Left lung (tissue), 10 donors: Measurements from ENCODE around the gene GAB3. TPM values are rescaled to one million over a fixed set of nuclear protein-coding genes. Genes with fewer than 3 reads are reported as not detected.
"Not testable (repeated sequence)": the region's sequence is repeated elsewhere in the genome, so short reads cannot be mapped to it uniquely, and the experiment has no call there.

Experiments used
- ATAC-seq: fragments of 200-7000 bp; cut with Tn5 transposase; one replicate; pipeline ENCODE4 v1.9.1; 2020; ENCODE audit warnings: moderate library complexity
- DNase-seq, 4 donors: peaks; one replicate each; pipeline ENCODE4 v3.0.0-alpha.2; 2013 to 2020
- H3K27ac ChIP-seq, 2 donors: fragments of 200-600 bp; sonication (generic) in 1 of 2; one replicate each; pipeline versions ENCODE4 v1.5.0 to v1.8.0; 2020 to 2021
- H3K27me3 ChIP-seq, 2 donors: fragments of 200-600 bp; sonication (generic) in 1 of 2; one replicate each; pipeline versions ENCODE4 v1.5.0 to v1.8.0; 2020 to 2021
- H3K36me3 ChIP-seq, 2 donors: fragments of 200-600 bp; sonication (generic) in 1 of 2; one replicate each; pipeline versions ENCODE4 v1.5.0 to v1.8.0; 2020 to 2021
- H3K4me1 ChIP-seq, 2 donors: fragments of 200-600 bp; one replicate each; pipeline ENCODE4 v1.8.0; 2021
- H3K4me3 ChIP-seq, 2 donors: fragments of 200-600 bp; sonication (generic) in 1 of 2; one replicate each; pipeline versions ENCODE4 v1.5.0 to v1.8.0; 2020 to 2021; ENCODE audit warnings: mild to moderate bottlenecking in 1 of 2
- H3K9me3 ChIP-seq, 2 donors: fragments of 200-600 bp; sonication (generic) in 1 of 2; one replicate each; pipeline versions ENCODE4 v1.5.0 to v1.8.0; 2020 to 2021
- CTCF ChIP-seq, 2 donors: fragments of 200-600 bp; sonication (generic) in 1 of 2; IDR thresholded peaks; one replicate each; pipeline versions ENCODE4 v1.5.0 to v1.8.0; 2021; ENCODE audit warnings: antibody characterized with exemption in 2 of 2
- intact Hi-C, 2 donors: fragments of 100-400 bp; cut with DNase I; formaldehyde crosslinking; loops; one replicate each; pipeline versions ENCODE4 v1.11.2 to v1.14.2; 2022
- polyA plus RNA-seq, 6 donors: library from polyadenylated mRNA; unstranded; fragments of 120-200 nt; gene quantifications; one replicate each; pipeline ENCODE4 v1.2.1, GENCODE V29; 2013; ENCODE audit not compliant: insufficient read length in 6 of 6
- total RNA-seq, 2 donors: library from RNA; stranded (reverse); fragmentation: NEBNext Ultra II Directional; extraction: Animal tissue kit (Norgen Biotek cat#: 25700); gene quantifications; one replicate each; pipeline ENCODE4 v1.2.1, GENCODE V29; 2021
- donor health status: DM: no; HTN: yes; CAD: no.
- donor health status: DM: no; HTN: no; CAD: no.

GAB3 gene
- total and polyA plus RNA-seq, 8 donors = 6.6 to 15.0 (median 7.8) TPM

DNA sequence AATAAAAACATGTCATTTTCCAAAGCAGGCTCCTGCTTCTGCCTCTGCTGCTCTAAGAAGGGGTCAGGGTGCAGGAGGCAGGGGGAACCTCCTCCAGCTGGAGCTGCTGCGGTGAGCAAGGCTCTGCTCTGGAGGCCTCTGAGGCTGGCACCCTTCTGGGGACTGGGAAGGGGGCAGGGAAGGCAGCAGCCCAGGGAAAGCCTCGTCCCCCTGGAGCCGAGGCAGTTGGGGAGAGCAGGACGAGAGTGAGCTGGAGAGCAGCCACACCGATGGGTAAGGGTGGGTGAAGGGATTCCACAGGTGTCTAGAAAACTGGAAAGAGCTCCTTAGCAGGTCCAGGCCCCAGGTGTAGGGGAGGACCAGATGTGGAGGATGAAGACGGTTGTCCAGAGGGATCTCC, 95.5 kb downstream of the GAB3 start:
- Histone ChIP-seq H3K27me3 (no peaks in the 10 kb centered on the region), H3K4me3 (no peak overlapping the region), H3K9me3 (no peaks in the 10 kb centered on the region), H3K27ac (no peak overlapping the region), H3K36me3 (no peaks in the 10 kb centered on the region), H3K4me1 (no peaks in the 10 kb centered on the region)
- DNase-seq (no peak), ATAC-seq (no peak)
- TF ChIP-seq CTCF (IDR thresholded peaks at IDR 0.05) = no peak
- intact Hi-C loops = no loop called here

DNA sequence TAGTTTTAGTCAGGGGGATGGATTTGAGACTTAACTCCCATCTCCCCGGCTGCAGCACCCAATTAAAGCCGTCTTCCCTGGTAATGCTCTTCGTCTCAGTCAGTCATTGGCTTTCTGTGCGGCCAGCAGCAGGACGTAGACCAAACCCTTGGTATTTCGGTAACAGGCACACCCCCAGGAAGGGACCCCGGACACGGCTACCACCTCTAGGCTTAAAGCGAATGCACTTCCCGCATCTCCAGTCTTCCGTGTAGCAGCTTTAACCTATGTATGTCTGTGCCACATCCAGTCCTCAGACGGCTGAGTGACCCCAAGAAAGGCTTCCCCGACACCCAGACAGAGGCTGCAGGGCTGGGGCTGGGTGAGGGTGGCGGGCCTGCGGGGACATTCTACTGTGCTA, 96.0 kb downstream of the GAB3 start:
- Histone ChIP-seq H3K4me1 (no peaks in the 10 kb centered on the region), H3K4me3 (no peak overlapping the region), H3K9me3 (no peaks in the 10 kb centered on the region), H3K27me3 (no peaks in the 10 kb centered on the region), H3K27ac (no peak overlapping the region), H3K36me3 (no peaks in the 10 kb centered on the region)
- ATAC-seq (no peak), DNase-seq (no peak)
- no peak for TF ChIP-seq CTCF (IDR thresholded peaks at IDR 0.05)
- intact Hi-C loops = no loop called here

DNA sequence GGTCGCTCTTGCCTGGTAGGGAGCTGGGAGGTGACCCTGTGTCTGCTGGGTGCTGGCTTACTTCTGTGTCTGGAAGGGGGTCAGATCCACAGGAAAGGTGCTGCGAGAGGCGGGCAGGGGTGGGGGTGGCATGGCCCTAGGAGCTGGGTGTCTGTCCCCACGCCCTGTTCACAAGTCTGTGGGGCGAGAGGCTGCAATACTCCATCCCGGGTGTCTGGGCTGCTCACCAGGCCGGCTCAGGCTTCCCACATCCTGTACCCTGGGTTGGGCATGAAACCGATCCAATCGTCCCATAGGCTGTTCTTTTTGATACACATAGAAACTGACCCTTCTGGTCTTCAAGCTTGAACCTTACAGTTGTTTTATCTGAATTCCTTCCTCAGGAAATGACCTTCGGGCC, 96.5 kb downstream of the GAB3 start:
- H3K9me3 ChIP-seq = no peaks in the 10 kb centered on the region
- no peak overlapping the region for H3K27ac ChIP-seq
- DNase-seq (no peak), ATAC-seq (no peak)
- intact Hi-C loops = no loop called here
- TF ChIP-seq CTCF (IDR thresholded peaks at IDR 0.05) = no peak
- no peak overlapping the region for H3K4me3 ChIP-seq
- H3K36me3 ChIP-seq = no peaks in the 10 kb centered on the region
- H3K4me1 ChIP-seq = no peaks in the 10 kb centered on the region
- H3K27me3 ChIP-seq = no peaks in the 10 kb centered on the region

- DNase-seq, H3K36me3 ChIP-seq, H3K4me1 ChIP-seq, H3K4me3 ChIP-seq, ATAC-seq, H3K27ac ChIP-seq, H3K9me3 ChIP-seq, H3K27me3 ChIP-seq, intact Hi-C loops: not testable (repeated sequence)
These were observed 97.5 kb downstream of the GAB3 start, which contains the start of gene CTAG2 for GRCh38 chrX:154653413-154653812. Gene CTAG2 (minus strand): TSS chrX:154653579. CDS start chrX:154653515, 64 bp downstream.

DNA sequence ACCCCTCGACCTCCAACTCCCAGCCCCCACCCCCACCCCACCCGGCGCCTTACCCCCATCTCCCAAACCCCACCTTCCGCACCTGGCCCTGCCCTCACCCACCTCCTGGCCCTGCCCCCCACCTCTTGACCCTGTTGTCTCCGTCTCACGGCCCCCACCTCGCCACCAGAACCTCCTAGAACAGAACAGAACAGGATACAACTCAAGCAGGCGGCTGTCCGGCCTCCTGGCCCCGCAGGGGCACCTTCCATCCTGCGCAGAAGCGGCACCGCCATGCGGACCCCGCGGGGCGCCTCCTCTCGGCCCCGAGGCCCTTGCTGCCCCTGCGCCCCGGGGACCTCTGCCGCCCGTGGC, 97.9 kb downstream of the GAB3 start:
- intact Hi-C loops = no loop called here
- H3K27ac ChIP-seq = no peak overlapping the region
- no peaks in the 10 kb centered on the region for H3K4me1 ChIP-seq
- H3K36me3 ChIP-seq = no peaks in the 10 kb centered on the region
- no peak overlapping the region for H3K4me3 ChIP-seq
- TF ChIP-seq CTCF (IDR thresholded peaks at IDR 0.05) = no peak
- no peaks in the 10 kb centered on the region for H3K9me3 ChIP-seq
- ATAC-seq (no peak), DNase-seq (no peak)
- no peaks in the 10 kb centered on the region for H3K27me3 ChIP-seq

GRCh38 chrX:154652311-154653047, 98.4 kb downstream of the GAB3 start:
- Histone ChIP-seq H3K36me3 (no peaks in the 10 kb centered on the region), H3K4me3 (no peak overlapping the region), H3K4me1 (no peaks in the 10 kb centered on the region), H3K9me3 (no peaks in the 10 kb centered on the region), H3K27me3 (no peaks in the 10 kb centered on the region), H3K27ac (no peak overlapping the region)
- no peak for ATAC-seq
- intact Hi-C loops = no loop called here
- no peak for TF ChIP-seq CTCF (IDR thresholded peaks at IDR 0.05)
- no peak for DNase-seq
